ENCODE data around the gene PAGR1. TPM values are rescaled to one million over a fixed set of nuclear protein-coding genes. Genes with fewer than 3 reads are reported as not detected.

The PAGR1 gene
- total RNA-seq, 1 donor from 2014 or later, result 23.0 TPM

DNA sequence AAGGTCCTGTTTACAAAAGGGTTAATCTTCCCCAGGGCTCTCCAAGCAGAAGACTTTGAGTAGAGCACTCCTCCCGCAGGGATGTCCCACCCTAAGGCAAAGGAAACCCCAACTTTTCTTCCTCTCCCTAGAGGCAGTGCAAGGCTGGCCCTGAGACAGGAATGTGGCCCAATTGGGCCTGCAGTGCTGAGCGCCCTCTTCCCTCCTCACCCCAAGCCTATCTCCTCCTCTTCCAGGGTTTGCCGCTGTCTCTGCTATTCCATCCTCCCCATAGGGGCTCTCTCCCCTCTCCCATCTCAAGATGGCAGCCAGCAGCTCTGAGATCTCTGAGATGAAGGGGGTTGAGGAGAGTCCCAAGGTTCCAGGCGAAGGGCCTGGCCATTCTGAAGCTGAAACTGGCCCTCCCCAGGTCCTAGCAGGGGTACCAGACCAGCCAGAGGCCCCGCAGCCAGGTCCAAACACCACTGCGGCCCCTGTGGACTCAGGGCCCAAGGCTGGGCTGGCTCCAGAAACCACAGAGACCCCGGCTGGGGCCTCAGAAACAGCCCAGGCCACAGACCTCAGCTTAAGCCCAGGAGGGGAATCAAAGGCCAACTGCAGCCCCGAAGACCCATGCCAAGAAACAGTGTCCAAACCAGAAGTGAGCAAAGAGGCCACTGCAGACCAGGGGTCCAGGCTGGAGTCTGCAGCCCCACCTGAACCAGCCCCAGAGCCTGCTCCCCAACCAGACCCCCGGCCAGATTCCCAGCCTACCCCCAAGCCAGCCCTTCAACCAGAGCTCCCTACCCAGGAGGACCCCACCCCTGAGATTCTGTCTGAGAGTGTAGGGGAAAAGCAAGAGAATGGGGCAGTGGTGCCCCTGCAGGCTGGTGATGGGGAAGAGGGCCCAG lies 3.0 kb upstream of the PAGR1 start:
- H3K36me3 Mint-ChIP-seq (ENCODE audit: low read depth), result peaks cover 9% of the 10 kb centered on the region
- DNase-seq (ENCODE audit: low spot score), result no peak
- peak overlapping the region; percentile 97 for H3K27ac Mint-ChIP-seq (ENCODE audit: unreplicated experiment)
- TF ChIP-seq, protein P1, sequence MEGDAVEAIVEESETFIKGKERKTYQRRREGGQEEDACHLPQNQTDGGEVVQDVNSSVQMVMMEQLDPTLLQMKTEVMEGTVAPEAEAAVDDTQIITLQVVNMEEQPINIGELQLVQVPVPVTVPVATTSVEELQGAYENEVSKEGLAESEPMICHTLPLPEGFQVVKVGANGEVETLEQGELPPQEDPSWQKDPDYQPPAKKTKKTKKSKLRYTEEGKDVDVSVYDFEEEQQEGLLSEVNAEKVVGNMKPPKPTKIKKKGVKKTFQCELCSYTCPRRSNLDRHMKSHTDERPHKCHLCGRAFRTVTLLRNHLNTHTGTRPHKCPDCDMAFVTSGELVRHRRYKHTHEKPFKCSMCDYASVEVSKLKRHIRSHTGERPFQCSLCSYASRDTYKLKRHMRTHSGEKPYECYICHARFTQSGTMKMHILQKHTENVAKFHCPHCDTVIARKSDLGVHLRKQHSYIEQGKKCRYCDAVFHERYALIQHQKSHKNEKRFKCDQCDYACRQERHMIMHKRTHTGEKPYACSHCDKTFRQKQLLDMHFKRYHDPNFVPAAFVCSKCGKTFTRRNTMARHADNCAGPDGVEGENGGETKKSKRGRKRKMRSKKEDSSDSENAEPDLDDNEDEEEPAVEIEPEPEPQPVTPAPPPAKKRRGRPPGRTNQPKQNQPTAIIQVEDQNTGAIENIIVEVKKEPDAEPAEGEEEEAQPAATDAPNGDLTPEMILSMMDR (IDR thresholded peaks at IDR 0.05), result no peak
- H3K4me1 Mint-ChIP-seq (ENCODE audit: low read depth), result peaks cover 73% of the 10 kb centered on the region
- peak overlapping the region; percentile 82 for H3K4me3 Mint-ChIP-seq (ENCODE audit: unreplicated experiment)
- no peaks in the 10 kb centered on the region for H3K9me3 Mint-ChIP-seq (ENCODE audit: low read depth)
- no peaks in the 10 kb centered on the region for H3K27me3 Mint-ChIP-seq (ENCODE audit: low read depth)

DNA sequence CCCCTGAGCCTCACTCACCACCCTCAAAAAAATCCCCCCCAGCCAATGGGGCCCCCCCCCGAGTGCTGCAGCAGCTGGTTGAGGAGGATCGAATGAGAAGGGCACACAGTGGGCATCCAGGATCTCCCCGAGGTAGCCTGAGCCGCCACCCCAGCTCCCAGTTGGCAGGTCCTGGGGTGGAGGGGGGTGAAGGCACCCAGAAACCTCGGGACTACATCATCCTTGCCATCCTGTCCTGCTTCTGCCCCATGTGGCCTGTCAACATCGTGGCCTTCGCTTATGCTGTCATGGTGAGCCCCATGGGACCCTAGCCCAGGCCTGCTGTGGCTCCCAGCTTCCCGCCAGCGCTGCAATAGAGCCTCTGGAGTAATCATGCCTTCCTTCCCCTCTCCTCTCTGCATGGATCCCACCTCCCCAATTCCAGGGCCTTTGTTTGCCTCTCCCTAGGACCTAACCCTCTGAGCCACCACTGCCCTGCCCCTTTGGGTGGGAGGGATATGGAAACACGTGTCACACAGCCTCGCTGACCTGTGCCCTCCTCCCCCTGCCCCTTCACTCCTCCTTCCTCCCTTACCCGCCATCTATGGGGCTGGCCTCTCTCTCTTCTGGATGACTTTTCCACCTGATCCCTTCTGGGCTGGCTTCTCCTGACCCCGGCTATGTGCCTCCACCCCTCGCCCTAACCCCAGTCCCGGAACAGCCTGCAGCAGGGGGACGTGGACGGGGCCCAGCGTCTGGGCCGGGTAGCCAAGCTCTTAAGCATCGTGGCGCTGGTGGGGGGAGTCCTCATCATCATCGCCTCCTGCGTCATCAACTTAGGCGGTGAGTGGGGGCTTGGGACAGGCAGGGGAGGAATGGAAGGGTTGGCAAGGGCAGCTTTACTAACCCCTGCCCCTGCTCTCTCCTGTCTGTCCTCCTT lies 2.0 kb upstream of the PAGR1 start:
- no peak for DNase-seq (ENCODE audit: low spot score)
- TF ChIP-seq, protein P1 (IDR thresholded peaks at IDR 0.05), result no peak
- peak overlapping the region; percentile 49 for H3K27ac Mint-ChIP-seq (ENCODE audit: unreplicated experiment)
- peaks cover 8% of the 10 kb centered on the region for H3K36me3 Mint-ChIP-seq (ENCODE audit: low read depth)
- no peaks in the 10 kb centered on the region for H3K27me3 Mint-ChIP-seq (ENCODE audit: low read depth)
- H3K9me3 Mint-ChIP-seq (ENCODE audit: low read depth), result no peaks in the 10 kb centered on the region
- no peak overlapping the region for H3K4me3 Mint-ChIP-seq (ENCODE audit: unreplicated experiment)
- peaks cover 68% of the 10 kb centered on the region for H3K4me1 Mint-ChIP-seq (ENCODE audit: low read depth)

DNA sequence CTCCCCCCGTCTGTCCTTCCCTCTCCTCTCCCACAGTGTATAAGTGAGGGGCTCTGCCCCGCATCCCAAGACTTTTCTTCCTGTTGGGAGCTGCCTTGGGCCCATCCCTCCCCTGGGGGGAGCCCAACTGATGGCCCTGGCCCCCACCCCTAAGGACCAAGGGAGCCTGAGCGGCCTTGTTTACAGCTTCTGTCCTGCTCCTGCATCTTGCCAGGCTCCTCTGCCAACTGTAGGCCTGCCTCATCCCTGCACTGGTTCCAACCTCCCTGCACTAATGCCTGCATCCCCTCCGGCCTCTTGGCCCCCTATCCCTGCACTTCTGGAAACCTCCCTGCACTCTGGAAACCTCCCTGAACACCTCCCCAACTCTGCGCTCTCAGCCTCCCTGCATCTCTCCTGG lies 1.4 kb upstream of the PAGR1 start:
- no peaks in the 10 kb centered on the region for H3K27me3 Mint-ChIP-seq (ENCODE audit: low read depth)
- peaks cover 13% of the 10 kb centered on the region for H3K36me3 Mint-ChIP-seq (ENCODE audit: low read depth)
- H3K4me3 Mint-ChIP-seq (ENCODE audit: unreplicated experiment), result peak overlapping the region; percentile 88
- H3K9me3 Mint-ChIP-seq (ENCODE audit: low read depth), result no peaks in the 10 kb centered on the region
- TF ChIP-seq, protein P1 (IDR thresholded peaks at IDR 0.05), result no peak
- no peak for DNase-seq (ENCODE audit: low spot score)
- H3K4me1 Mint-ChIP-seq (ENCODE audit: low read depth), result peaks cover 71% of the 10 kb centered on the region
- H3K27ac Mint-ChIP-seq (ENCODE audit: unreplicated experiment), result peak overlapping the region; percentile 95

DNA sequence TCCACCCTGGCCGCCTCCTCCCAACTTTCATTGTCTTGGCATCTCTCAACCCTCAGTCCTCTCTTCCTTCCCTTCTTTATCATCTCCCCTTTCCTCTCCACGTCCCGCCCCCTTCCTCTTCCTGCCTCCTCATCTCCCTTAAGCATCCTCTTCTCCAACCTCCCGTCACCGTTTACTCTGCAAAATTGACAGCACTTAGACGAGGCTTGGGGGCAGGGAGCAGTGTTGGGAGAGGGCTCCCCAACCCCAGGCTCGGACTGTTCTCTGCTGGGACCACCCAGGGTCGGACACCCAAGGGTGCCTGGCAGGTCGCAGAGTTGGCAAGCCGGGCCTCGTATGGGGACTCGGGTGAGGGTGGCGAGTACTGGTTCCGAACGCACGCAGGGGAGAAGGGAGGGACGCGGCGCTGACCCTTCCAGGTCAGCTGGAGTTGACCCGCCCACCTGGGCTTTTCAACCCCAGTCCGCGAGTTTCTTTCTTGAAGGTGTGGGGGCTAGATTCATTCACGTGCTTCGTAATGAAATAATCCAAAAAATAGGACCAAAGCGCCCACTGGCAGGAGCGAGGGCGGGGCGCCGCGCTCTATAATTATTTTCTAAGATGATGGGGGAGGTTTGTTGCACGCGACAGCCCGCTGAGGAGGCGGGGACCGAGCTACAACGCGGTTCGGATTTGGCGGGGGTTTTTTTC lies 775 bp upstream of the PAGR1 start:
- H3K4me1 Mint-ChIP-seq (ENCODE audit: low read depth), result peaks cover 71% of the 10 kb centered on the region
- peak overlapping the region; percentile 88 for H3K4me3 Mint-ChIP-seq (ENCODE audit: unreplicated experiment)
- H3K9me3 Mint-ChIP-seq (ENCODE audit: low read depth), result no peaks in the 10 kb centered on the region
- peak overlapping the region; percentile 95 for H3K27ac Mint-ChIP-seq (ENCODE audit: unreplicated experiment)
- no peak for DNase-seq (ENCODE audit: low spot score)
- no peaks in the 10 kb centered on the region for H3K27me3 Mint-ChIP-seq (ENCODE audit: low read depth)
- peaks cover 12% of the 10 kb centered on the region for H3K36me3 Mint-ChIP-seq (ENCODE audit: low read depth)
- TF ChIP-seq, protein P1 (IDR thresholded peaks at IDR 0.05), result no peak
